RWPE1 (cell line): ENCODE data around the gene PML.

ENCODE experiments used
- CTCF ChIA-PET: fragments of 350-600 bp; sonication (Branson Sonifier 250); formaldehyde crosslinking; extraction: SDS; loops from one replicate; lab custom pipeline; 2021; lab: Yijun Ruan, JAX
- POLR2A ChIA-PET: fragments of 400-600 bp; formaldehyde crosslinking; extraction: SDS; loops from one replicate; lab custom pipeline; 2020; ENCODE audit warnings: antibody characterized with exemption; ENCODE audit not compliant: low non-redundant PET; lab: Yijun Ruan, JAX
- DNase-seq: peaks from one replicate; pipeline ENCODE4 v3.0.0; 2012; ENCODE audit warnings: low spot score
- H3K27ac ChIP-seq: fragments of 450-650 bp; 2 replicates; pipeline ENCODE4 v1.5.1; 2017
- TF ChIP-seq, protein P1 (sequence below): fragments of 450-650 bp; conservative IDR thresholded peaks from 2 replicates; pipeline ENCODE4 v1.5.1; 2017; ENCODE audit warnings: low read depth, mild to moderate bottlenecking

The PML gene

DNA sequence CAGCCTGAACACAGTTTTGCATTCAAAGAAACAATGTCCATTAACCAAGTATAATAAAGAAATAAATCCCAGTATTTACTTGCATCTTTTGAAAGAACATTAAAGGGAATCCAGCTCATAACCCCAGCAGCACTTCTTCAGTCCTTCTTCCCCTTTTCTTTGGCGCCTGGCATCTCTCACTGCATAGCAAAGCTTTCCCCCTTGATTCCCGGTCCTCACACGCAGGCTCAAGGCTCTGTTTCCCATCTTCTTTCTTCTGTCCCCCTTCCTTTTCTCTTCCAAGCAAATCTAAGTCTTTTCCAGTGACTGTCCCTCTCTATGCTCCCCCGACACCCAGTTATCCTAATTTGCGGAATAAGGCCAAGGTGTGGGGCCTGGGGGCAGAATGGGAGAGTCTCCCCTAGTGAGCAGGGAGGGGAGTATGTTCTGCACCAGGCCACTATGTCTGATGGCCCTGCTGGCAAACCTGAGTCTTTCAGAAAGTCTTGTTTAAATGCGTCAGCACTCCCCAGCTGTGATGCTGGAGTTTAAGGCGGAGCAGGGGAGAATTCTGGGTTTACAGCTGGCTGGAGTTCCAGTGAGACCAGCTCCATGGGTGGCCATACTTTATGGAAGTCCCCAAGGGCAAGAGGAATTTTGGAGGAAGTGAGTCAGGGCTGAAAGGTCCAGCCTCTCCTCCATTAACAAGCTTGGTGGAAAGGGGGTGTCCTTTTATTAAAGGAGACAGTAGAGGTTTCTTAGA is 45.8 kb downstream of the PML start:
- CTCF ChIA-PET = interaction anchor here (1.1 to 1.6 kb wide), 2 partner anchors 10 to 282 kb away, joined by 3 to 4 read pairs; no protein-coding TSS in a partner anchor
- TF ChIP-seq, protein P1, sequence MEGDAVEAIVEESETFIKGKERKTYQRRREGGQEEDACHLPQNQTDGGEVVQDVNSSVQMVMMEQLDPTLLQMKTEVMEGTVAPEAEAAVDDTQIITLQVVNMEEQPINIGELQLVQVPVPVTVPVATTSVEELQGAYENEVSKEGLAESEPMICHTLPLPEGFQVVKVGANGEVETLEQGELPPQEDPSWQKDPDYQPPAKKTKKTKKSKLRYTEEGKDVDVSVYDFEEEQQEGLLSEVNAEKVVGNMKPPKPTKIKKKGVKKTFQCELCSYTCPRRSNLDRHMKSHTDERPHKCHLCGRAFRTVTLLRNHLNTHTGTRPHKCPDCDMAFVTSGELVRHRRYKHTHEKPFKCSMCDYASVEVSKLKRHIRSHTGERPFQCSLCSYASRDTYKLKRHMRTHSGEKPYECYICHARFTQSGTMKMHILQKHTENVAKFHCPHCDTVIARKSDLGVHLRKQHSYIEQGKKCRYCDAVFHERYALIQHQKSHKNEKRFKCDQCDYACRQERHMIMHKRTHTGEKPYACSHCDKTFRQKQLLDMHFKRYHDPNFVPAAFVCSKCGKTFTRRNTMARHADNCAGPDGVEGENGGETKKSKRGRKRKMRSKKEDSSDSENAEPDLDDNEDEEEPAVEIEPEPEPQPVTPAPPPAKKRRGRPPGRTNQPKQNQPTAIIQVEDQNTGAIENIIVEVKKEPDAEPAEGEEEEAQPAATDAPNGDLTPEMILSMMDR = no peak
- POLR2A ChIA-PET = no interaction called here
- no peak for DNase-seq
- H3K27ac ChIP-seq = 0 out of 2 replicates have a peak overlapping the region, but pooled peaks have one; percentile 8

DNA sequence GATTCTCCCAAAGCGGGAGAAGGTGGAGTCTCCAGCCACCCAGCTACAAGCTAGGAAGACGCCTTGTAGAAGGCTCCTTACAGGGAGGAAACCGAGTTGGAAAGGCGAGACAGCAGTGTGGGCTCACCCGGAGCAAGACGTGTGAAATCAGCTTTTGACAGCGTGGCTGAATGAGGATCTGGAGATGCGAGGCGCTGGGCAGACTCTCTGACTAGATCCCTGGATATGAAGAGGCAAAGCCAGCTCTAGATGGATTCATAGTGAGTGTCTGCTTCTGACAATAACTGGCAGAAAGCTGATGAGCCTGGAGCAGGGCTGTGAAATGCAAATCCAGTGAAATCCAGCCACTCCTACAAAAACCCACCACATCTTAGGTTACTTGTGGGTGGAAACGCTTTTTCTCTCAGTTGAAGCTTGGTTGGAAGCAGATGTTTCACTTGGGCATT is 46.8 kb downstream of the PML start:
- POLR2A ChIA-PET = no interaction called here
- TF ChIP-seq, protein P1 = no peak
- CTCF ChIA-PET = interaction anchor here (0.6 to 1.6 kb wide), 4 partner anchors 65 to 281 kb away, joined by 3 to 7 read pairs (median 4); no protein-coding TSS in a partner anchor
- no peak for DNase-seq
- peak overlapping the region; percentile 8; the same call in 1 of the 2 replicates for H3K27ac ChIP-seq

DNA sequence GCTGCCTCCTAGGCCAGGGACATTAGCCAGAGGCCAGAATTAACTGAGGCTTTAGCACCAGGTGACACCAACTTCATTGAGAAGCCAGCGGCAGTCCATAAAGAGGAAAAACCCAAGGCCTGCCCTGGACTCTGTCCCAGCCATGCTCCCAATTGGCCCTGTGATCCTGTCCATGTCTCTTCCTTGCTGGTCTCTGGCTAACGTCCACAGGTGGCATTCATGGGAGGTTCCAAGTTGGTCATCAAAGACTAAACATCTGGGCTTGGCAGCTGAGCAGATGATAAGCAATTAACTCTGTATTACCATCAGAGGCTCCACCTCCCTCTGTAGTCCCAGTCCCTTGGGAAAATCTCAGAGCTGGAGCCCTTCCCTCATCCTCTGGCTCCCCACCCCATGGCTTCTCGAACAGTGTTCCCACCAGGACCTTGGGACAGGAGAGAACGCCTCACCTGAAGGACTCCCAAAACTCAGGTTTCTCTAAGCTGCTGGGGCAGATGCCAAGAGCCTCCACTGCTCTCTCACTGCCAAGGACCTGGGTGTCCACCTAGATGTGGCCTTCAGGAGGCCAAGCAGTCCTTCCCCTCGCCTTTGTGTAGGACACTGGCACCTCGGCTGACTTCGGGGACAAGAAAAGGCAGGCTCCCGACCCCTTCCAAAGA is 47.4 kb downstream of the PML start:
- DNase-seq = no peak
- peak overlapping the region; percentile 8; the same call in 1 of the 2 replicates for H3K27ac ChIP-seq
- POLR2A ChIA-PET = no interaction called here
- CTCF ChIA-PET = interaction anchor here (0.6 to 1.8 kb wide), 4 partner anchors 66 to 91 kb away, joined by 3 to 8 read pairs (median 6); no protein-coding TSS in a partner anchor
- TF ChIP-seq, protein P1 = no peak

DNA sequence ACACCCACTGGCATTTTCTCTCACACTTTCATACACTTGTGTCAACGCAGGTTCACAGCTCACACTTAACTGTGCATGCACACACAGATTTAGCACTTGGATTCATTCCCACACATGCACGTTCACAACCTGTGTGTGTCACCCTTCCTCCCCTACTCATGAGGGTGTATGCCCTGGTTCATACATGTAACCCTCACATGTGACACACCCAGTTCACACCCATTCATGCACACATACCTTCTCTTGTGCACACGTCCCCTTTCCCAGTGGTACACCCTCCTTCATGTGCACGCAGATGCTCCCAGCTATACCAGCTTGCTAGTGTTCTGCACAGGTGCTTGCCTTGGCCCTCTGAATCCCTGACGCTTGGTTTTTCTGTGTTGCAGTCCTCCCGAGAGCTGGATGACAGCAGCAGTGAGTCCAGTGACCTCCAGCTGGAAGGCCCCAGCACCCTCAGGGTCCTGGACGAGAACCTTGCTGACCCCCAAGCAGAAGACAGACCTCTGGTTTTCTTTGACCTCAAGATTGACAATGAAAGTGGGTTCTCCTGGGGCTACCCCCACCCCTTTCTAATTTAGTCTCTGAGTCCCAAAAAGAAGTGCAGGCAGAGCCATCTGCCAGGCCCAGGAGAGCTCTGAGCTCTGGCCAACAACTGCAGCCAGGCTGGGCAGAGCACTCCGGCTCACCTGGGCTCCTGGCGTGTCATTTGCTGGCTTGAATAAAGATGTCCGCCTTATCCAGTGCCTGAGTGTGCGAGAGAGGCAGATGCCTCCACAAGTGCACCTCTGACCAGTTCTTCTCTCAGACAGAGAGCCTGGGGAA is 48.3 kb downstream of the PML start:
- TF ChIP-seq, protein P1 = no peak
- no peak for DNase-seq
- CTCF ChIA-PET = interaction anchor here (1.8 kb wide), 1 partner anchor 70 kb away, joined by 8 read pairs; no protein-coding TSS in a partner anchor
- POLR2A ChIA-PET = no interaction called here
- peak overlapping the region; percentile 8; the same call in 1 of the 2 replicates for H3K27ac ChIP-seq

DNA sequence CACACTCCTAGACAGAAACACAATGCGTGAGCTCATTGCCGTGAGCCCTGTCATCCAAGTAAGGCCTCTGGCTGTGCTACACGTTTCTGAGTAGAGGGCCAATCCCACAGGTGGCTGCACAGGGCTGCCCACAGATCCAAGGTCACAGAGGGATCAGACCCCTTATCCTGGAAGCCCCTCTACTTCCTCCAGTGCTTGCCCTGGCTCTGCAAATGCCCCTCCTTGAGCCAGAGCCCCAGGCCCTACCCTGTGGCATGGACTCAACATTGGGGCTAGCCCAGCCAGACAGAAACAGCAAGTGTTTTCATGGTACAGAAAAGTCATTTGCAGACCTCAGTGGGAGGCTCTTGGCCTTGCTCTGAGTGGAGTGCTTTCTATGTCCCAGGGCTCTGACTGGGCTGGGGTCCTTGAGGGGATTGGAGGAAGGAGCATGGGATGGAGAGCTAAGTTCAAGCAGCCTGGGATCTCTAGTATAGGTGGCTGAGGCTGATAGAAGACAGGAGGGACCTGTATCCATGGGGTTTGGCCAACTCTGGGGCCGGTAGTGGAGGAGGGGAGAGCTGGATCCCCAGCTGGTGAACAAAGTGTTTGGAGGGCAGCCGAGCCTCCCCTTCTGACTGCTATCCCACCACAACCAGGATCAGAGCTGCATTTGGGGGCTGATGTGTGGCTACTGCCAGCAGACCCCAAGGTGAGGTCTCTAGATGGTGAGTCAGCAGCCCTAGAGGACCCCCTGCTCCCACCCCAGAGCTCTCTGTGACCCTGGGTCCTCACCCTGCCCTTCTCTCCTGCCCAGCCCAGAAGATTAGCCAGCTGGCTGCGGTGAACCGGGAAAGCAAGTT is 49.1 kb downstream of the PML start:
- 0 out of 2 replicates have a peak overlapping the region, but pooled peaks have one; percentile 0 for H3K27ac ChIP-seq
- POLR2A ChIA-PET = no interaction called here
- DNase-seq = no peak
- CTCF ChIA-PET = interaction anchor here (0.5 to 1.8 kb wide), 4 partner anchors 9 to 207 kb away, joined by 3 to 8 read pairs (median 4); no protein-coding TSS in a partner anchor
- TF ChIP-seq, protein P1 = no peak
